Globus pallidus (tissue), 1 donor: ENCODE data around the gene ZNF433.

Experiments
- DNase-seq: peaks from one replicate; pipeline ENCODE4 v3.0.0-alpha.2; 2015; ENCODE audit warnings: low spot score

Gene ZNF433

DNA sequence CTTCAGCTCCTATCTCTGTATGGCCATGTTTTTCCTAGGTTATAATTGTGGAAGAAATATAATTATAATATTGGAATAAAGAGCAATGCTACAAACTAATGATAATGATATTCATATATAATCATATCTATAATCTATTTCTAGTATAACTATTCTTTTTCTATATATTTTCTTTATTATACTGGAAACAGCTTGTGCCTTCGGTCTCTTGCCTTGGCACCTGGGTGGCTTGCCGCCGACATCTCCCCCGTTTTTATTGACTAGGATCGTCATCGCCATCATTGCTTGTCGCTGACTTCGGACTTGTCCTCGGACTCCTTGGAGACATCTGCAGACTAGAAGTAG, 46.4 kb downstream of the ZNF433 start:
- no peak for DNase-seq

DNA sequence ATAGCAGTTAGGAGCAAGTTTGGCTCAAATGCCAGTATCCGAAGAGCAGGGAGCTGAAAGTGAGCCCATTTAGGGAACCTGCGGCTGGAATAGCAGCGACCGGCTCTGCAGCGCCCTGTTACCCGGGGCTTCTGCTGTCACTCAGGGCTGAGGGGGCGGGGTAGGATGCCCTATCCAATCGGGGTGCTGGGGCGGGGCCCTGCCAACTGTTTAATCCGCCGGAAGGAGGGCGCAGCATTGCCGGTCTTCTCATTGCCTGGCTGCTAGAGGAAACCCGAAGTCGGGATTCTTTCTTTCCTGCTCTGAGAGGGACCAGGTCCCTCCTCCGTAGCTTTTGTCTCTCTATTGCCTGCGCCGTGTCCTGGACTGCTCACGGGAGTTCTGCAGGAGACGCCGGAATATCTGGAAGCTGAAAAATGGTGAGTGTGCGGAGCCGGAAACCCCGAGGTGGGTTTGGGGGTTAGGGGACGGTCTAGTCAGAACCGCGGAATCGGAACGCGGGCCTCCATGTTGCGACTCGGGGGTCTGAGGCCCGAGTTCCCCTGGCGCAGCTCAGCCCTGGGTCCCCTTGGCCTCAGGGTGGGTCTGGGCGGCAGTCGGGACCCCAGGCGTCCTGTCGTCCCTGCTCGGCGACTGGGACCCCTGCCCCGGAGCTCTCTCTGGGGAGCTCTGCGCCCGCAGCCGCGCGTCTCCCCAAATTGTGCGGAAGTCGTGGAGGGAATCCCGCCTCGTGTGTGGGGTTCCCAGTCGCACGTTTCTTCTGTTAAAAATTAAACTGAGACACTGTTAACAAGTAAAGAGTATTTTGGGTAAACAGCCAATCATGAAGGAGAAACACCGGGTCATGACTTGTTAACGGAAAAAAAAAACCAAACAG, 47.8 kb downstream of the ZNF433 start:
- peak; percentile 92 for DNase-seq

DNA sequence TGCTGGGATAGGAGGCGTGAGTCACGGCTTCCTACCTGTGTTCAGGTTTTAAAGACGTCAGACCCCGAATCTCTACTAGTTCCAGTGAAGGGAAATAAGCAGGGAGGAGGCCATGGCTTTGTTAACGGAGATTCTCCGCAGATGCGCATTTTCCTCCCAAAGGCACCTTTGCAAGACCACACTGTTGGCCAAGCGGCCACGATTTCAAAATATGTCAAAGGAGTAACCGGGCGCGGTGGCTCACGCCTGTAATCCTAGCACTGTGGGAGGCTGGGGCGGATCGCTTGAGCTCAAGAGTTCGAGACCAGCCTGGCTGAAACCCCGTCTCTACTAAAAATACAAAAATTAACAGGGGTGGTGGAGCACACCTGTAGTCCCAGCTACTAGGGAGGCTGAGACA, 48.7 kb downstream of the ZNF433 start:
- no peak for DNase-seq

DNA sequence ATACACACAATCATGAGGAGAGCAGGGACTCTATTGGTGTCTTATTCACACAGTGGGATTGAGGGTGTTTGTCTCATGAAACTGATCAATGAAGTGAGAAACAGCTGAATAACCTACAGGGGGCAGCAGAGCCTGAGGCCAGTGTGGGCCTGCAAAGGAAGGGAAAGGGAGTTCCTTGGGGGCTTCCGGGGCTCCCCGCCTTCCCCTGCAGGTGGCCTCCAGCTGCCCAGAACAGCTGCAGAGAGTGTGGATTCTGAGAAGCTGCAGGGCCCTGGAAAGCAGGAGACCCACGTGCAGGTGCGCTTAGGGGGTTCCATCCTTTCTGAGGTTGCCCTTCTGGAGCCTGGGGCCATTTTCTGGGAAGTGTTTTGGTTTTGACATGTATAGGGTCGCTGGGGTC, 50.5 kb downstream of the ZNF433 start:
- DNase-seq = no peak

DNA sequence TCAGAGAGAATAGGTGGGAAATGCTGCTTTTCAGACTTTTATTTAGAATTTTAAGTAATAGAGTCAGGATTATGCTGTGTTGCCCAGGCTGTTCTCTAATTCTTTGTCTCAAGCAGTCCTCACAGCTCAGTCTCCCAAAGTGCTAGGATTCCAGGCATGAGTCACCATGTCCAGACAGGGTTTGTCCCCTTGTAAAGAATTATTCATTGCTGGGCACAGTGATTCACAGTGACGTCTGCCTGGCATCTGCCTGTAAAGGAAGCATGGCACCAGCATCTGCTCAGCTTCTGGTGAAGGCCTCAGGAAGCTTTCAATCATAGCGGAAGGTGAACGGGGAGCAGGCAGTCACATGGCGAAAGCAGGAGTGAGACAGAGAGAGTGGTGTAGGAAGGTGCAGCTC, 53.0 kb downstream of the ZNF433 start:
- DNase-seq = no peak

DNA sequence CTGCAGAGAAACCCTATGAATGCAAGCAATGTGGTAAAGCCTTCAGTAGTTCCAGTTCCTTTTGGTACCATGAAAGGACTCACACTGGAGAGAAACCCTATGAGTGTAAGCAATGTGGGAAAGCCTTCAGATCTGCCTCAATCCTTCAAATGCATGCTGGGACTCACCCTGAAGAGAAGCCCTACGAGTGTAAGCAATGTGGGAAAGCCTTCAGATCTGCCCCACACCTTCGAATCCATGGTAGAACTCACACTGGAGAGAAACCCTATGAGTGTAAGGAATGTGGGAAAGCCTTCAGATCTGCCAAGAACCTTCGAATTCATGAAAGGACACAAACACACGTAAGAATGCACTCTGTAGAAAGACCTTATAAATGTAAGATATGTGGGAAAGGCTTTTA, 56.0 kb downstream of the ZNF433 start:
- DNase-seq = no peak

DNA sequence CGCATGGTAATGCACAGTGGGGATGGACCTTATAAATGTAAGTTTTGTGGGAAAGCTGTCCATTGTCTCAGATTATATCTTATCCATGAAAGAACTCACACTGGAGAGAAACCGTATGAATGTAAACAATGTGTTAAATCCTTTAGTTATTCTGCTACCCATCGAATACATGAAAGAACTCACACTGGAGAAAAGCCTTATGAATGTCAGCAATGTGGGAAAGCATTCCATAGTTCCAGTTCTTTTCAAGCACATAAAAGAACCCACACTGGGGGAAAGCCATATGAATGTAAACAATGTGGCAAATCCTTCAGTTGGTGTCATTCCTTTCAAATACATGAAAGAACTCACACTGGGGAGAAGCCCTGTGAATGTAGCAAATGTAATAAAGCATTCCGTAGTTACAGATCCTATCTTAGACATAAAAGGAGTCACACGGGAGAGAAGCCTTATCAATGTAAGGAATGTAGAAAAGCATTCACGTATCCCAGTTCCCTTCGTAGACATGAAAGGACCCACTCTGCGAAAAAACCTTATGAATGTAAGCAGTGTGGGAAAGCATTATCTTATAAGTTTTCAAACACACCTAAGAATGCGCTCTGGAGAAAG, 56.9 kb downstream of the ZNF433 start:
- DNase-seq = no peak

DNA sequence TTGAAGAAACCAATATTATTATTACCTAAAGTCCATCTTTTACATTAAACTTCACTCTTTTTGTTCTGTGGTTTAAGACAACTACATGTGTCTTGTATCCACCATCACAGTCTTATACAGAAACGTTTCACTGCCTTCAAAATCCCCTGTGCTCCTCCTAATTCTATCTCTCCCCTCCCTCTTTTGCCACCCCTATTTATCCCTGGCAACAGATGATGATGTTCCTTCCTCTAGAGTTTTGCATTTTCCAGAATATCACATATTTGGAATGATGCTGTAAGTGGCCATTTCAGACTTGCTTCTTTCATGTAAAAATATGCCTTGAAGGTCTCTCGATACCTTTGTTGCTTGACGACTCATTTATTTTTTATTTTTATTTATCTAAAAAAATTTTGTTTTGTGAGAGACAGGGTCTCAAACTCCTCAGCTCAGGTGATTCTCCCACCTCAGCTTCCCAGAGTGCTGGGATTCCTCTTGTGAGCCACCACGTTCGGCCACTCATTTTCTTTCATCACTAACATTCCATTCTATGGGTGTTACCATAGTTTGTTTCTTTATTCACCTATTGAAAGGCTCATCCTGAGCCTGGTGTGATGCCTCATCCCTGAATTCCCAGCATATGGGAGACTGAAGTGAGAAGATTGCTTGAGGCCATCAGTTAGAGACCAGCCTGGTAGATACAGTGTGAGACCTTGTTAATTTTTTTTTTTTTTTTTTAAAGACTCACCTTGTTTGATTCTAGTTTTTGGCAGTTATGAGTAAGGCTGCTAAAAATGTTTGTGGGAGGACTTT, 62.3 kb downstream of the ZNF433 start:
- DNase-seq = no peak

DNA sequence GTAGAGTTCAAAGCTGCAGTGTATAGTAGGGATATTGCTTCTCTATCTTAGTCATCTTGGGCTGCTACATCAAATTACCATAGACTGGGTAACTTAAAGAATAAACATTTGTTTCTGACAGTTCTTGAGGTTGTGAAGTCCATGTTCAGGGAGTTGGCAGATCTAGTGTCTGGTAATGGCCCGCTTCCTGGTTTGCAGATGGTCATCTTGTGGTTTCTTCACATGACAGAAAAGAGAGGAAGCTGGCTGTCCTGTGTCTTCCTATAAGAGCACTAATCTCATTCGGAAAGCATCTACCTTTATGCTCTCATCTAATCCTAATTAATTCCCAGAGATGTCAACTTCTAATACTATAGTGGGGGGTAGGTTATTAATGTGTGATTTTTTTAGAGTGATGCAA, 64.4 kb downstream of the ZNF433 start:
- DNase-seq = no peak

DNA sequence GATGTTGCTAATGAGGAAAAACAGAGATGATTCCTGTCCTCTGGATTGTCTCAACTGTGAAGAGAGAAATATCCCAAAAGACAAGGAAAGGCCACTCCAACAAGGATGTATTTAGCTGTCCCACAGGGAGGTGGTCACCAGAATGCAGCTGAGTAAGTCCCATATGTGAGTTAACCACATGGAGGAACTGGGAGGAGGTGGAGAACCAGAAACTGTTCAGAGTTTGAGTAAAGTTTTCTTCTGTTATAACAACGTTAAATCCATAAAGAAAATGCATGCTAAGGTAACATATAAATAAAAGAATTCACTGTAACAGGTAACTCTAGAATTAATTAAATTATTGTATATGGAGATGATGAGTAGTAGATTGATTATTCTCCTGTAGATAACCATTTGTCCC, 65.3 kb downstream of the ZNF433 start:
- no peak for DNase-seq

DNA sequence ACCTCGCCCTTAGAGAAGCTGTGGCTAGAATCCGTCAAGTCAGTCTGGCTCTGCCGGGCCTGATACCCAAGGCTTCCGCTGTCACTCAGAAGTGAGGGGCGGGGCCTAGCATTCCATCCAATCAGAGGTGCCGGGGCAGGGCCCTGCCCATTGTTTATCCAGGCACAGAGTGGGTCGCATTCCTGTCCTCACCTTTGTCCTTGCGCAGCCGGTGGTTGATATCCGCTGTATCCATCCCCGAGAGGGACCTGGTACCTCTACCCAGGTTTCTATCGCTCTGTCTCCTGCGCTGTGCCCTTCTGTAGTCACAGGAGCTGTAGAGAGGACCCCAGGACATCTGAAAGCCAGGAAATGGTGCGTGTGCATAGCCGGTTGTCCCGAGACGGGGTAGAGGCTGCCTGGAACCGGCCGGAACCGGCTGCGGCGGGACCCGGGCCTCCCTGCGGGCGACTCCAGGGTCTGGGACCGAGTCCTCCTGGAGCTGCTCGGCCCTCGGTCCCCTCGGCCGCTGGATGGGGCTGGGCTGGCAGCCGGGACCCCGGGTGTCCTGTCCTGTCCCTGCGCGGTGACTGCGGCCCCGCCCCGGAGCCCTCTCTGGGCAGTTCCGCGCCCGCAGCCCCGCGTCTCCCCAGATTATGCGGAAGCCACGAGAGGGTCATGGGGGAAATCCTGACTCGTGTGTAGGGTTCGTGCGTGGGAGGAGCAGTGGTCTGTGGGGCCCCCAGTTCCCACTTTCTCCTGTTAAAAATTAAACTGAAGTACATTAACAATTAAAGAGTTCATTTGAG, 70.4 kb downstream of the ZNF433 start, which contains the start of gene ZNF763:
Gene ZNF763, plus strand, starts transcription at position 183 of the 788 bp plus-strand sequence. Its CDS starts 169 bp downstream, at position 352.
- peak; percentile 96 for DNase-seq
